CD4-positive, alpha-beta T cell treated with Interleukin-6 at 100 ng/mL for 8 hours (primary cell): ENCODE measurements around the gene MMEL1.

Experiments
- DNase-seq: peaks from one replicate; pipeline ENCODE4 v3.0.0-alpha.2; 2020; ENCODE audit warnings: mixed read lengths, low spot score

MMEL1 gene

DNA sequence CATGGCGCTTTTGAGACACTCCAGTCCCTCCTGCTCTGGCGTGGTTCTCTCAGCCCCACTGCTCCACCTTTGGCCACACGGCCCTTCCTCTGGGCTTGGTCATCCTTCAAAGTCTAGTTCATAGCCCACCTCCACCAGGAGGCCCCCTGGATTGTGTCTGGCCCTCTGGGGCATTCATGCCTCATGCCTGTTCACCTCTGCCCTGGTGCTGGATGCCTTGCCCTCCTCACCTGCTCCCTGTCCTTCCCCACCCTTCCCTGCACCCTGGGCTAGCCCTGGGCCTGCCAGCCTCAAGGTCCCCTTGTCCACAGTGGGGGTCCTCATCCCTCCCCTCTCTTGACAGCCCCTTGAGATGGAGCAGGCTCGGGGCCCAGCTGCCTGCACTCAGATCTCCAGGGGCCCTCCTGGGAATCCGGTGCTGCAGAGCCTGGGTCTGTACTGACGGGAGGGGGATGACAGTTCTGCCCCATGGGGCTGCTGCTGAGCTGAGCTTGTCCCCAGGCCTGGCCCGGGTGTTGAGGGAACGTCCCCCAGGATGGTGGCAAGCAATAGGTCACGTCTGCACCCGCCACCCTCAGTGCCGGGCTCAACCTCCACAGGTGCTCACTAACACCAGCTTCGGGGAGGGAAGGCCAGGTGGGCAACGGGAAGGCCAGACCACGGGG, 27.8 kb downstream of the MMEL1 start:
- DNase-seq, result no peak

DNA sequence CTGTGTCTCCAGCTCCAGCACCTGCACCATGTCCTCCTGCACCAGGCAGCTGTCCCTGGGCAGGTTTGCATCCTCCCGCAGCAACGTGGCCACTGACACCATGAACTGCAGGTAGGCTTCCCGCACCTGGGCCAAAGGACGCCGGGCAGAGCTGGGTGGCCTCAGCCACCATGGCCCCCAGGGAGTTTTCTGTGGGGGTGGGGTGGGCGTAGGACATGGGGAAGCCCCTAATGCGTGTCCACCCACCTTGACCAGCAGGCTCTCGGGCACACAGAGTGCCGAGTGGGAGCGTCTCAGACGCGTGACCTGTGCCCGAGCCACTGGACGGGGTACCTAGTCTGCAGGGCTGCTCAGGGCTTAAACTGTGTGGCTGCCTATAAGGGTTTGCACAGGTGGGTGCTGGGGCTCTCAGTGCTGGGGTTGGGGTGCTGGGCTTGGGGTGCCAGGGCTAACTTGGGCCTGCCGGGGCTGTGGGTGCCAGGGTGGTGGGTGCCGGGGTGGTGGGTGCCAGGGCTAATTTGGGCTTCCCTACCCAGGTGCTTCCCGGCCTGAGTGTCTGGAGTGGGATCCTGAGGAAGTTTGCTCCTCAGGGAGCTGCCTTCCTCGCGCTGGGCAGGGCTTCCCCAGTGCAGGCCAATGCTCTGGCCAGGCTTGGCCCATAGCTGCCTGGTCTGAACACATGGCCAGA, 28.5 kb downstream of the MMEL1 start:
- no peak for DNase-seq

- DNase-seq, result no peak
Measured at GRCh38 chr1:2603521-2604155, 29.2 kb downstream of the MMEL1 start.

- DNase-seq, result no peak
Measured at GRCh38 chr1:2602866-2603520, 29.8 kb downstream of the MMEL1 start.

GRCh38 chr1:2602311-2602835, 30.4 kb downstream of the MMEL1 start:
- no peak for DNase-seq

- DNase-seq, result no peak
Measured at GRCh38 chr1:2601721-2602303, 31.0 kb downstream of the MMEL1 start.

GRCh38 chr1:2598329-2598931, 34.4 kb downstream of the MMEL1 start:
- no peak for DNase-seq

- DNase-seq, result no peak
Measured at GRCh38 chr1:2597441-2598328, 35.1 kb downstream of the MMEL1 start.

- DNase-seq, result no peak
Measured at GRCh38 chr1:2596530-2597333, 36.1 kb downstream of the MMEL1 start.

- no peak for DNase-seq
Measured at GRCh38 chr1:2595812-2596529, 36.8 kb downstream of the MMEL1 start.

DNA sequence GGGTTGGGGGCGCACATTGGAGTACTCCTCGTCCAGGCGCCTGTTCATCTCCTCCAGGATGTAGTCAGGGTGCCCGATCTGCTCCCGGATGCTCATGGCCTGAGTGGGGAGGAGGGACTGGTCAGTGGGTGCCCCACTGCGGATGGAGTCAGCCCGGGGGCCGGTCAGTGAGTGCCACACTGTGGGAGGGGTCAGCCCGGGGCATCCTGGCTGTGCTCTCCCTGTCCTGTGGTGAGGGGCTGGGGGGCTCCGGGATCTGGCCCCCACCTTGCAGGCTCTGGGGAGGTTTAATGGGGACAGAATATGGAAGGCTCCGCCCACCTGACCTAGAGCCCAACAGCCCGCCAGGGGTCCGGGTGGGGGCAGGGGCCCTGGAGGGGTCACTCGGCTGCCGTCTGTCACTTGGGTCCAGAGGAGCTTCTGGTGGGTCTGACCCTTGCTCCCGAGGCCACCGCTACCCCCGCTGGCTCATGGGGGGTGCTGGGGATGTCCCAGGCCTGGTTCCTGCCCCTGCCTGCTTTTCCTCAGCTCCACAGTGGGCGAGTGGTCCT, 37.5 kb downstream of the MMEL1 start:
- DNase-seq, result no peak

DNA sequence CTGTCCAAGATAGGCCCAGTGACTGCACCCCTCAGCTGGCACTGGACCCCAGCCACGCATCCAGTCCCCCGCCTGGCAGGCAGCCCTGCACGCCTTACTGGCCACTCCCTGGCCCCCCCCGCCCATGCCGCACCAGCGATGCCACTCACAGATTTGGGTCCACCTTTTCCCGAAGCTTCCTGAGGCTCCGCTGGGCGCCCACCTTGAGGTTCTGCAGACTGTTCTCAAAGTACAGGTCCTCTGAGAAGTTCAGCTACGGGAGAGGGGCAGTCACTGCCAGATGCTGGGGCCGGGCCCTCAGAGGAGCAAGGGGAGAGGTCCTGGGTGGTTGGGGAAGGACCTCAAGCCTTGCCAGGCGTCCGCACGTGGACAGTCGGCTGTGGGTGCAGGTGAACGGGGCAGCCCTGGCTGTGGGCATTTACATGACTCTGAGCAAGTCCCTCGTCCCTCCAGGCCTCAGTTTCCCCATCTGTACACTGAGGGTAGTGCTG, 38.1 kb downstream of the MMEL1 start:
- DNase-seq, result no peak

DNA sequence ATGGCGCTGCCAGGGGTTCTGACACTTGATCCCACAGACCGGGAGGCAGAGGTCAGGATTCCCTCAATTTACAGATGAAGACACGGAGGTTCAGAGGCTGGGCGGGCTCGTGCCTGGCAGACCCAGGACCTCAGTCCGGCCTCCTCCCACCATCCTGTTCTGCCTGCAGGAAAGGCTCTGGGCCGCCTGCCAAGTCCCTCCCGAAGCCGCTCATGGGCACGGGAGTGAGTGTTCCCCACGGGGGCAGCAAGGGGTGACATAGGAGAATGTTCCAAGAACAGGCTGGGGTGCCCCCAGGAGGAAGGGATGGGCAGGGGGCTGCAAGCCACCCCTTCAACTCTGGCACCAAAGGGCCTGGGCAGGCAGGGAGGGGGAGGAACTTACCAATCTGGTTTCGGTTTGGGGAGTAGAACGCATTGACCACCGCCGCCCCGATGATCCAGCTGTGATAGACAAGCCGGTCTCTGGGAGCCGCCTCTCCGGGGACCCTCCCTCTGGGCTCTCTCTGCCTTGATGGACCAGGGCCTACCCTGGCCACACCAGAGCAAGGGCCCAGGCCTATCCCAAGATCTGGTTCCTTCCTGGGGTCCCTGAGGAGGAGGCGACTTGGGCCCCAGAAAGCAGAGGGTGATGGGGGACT, 38.7 kb downstream of the MMEL1 start:
- no peak for DNase-seq

DNA sequence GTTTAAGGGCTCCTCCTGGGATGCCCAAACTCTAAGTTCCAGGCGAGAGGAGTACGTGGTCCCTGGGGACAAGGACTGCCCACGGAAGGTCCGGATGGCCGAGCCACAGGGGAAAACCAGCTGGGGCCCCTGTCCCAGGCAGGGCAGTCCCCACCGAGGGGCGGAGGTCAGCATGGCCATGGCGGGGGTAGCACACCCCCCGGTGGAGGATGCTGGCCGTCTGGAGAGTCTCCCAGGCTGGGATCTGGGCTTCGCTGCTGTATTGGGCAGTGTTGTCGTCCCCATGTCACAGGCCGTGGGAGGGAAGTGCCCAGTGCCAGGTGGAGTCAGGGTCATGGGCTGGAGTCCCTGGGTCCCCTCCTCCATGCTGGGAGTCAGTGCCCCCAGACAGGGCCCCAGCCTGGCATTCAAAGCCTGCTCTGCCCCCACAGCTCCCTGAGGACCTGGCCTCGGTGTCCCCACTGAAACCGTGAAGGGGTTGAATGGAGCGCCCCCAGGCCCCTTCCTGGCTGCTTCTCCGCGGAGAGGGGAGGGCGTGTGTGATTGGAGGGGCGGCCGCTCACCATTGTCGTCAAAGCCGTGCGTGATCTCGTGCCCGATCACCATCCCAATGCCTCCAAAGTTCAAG, 39.5 kb downstream of the MMEL1 start:
- DNase-seq, result no peak

- no peak for DNase-seq
Measured at GRCh38 chr1:2592672-2593071, 40.1 kb downstream of the MMEL1 start.

DNA sequence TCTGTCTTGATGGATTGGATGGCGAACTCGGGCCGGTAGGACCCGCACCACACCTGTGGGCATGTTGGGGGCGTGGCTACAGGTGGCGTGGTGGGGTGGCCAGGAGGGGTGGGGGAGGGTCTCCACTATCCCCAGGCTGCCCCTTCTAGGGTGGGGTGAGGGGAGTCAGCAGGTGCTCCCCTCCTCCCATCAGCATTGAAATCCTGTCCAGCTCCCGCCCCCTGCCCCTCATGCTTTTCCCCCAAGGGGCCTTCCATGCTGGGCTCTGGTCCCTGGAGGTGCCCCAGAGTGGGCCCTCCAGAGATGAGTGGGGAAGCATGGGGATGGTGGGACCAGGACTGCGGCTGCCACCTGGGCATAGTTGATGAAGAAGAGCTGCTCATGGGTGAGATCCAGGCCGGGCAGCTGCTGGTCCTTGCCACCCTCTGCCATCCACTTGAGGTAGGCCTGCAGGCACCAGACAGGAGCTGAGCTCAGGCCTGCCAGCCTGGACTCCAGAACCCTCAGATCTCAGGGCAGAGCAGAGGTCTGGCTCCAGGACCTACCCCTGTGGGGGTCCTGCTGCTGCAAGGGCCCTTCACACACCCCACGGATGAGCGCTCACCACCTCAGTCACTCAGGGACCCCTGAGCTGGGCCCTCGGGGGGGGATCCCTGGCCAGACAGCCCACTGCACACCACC, 41.1 kb downstream of the MMEL1 start:
- DNase-seq, result no peak

DNA sequence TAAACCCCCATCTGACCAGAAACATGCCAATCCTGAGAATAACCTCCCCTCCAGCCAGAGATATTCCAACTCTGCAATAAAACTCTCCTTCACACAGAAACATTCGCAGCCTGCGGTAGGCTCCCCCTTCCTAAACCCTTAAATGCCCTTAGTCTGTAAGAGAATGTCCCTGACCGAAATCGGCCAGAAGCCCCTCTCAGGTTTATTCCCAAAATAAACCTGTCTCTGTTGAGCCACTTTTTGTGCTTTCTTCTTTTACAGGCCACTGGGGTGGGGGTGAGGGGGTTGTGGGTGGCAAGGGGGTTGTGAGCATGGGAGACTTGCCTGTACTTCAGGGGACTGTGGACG, 41.6 kb downstream of the MMEL1 start:
- no peak for DNase-seq
